Hematopoietic multipotent progenitor cell treated with erythropoietin and hydrocortisone succinate and interleukin-3 and kit ligand, for 17 days (in vitro differentiated cells): ENCODE data around the gene RHOJ.
"Not testable (repeated sequence)": the region's sequence is repeated elsewhere in the genome, so short reads cannot be mapped to it uniquely, and the experiment has no call there.

Source experiments
- DNase-seq: peaks from one replicate; pipeline ENCODE4 v3.0.0-alpha.2; 2015; ENCODE audit warnings: low spot score

Gene RHOJ

DNA sequence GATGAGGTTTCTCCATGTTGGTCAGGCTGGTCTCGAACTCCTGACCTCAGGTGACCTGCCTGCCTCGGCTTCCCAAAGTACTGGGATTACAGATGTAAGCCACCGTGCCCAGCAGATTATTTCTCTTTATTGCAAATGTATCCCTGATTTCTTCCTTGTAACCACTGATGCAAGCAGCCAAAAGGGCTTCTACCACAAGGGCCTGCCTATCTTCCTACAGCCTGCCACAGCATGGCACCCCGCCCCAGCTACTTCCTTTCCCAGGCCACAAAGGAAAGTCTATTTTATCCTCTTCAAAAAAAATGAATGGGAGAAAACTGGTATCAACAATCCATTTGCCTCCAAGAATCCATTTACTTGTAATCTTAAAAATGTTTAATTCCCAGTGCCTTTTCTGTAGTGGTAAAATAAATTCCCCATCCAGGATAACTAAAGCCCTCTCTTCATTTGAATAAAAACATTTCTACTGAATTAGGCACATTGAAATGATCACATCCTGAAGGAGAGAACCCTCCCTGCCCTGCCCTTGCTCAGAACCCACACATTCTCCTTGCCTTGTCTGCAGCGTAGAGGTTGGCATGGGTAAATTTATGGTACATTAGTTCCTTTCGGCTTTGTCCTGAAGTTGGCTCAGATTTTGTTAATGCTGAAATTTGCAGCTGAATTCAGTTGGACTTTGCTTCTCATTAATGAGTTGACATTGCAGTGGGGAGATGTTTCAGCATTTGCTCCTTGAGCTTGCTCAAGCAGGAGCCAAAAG lies 95.3 kb downstream of the RHOJ start:
- no peak for DNase-seq

- no peak for DNase-seq
These were observed 96.6 kb downstream of the RHOJ start for GRCh38 chr14:63300854-63301253.

DNA sequence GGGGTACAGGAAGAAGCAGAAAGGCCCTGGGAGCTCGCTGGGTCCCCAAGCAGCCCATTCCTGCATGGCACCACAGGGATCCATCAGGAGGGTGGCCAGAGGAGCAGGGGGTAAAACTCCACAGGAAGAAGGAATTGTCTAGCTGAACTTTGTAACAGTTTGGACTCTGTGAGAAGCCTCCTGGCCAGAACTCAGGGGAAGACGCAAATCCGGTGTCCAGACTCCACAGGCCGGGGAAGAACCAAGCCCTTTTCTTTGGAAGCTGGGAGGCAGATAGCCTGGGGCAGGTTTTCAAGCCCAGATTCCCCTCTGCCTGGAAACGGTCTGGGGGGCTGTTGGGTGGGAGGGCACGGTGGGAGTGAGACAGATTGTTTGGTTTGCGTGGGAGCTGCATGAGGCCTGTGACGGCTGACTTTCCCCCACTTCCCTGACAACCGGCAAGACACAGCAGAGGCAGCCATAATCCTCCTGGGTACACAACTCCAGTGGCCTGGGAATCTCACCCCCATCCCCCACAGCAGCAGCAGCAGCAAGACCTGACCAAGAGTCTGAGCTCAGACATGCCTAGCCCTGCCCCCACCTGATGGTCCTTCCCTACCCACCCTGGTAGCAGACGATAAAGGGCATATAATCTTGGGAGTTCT lies 97.8 kb downstream of the RHOJ start:
- no peak for DNase-seq

DNA sequence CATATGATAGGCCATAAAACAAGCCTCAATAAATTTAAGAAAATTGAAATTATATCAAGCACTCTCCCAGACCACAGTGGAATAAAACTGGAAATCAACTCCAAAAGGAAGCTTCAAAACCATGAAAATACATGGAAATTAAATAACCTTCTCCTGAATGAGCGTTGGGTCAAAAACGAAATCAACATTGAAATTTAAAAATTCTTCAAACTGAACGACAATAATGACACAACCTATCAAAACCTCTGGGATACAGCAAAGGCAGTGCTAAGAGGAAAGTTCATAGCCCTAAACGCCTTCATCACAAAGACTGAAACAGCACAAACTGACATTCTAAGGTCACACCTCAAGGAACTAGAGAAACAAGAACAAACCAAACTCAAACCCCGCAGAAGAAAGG lies 100.2 kb downstream of the RHOJ start:
- DNase-seq = not testable (repeated sequence)

DNA sequence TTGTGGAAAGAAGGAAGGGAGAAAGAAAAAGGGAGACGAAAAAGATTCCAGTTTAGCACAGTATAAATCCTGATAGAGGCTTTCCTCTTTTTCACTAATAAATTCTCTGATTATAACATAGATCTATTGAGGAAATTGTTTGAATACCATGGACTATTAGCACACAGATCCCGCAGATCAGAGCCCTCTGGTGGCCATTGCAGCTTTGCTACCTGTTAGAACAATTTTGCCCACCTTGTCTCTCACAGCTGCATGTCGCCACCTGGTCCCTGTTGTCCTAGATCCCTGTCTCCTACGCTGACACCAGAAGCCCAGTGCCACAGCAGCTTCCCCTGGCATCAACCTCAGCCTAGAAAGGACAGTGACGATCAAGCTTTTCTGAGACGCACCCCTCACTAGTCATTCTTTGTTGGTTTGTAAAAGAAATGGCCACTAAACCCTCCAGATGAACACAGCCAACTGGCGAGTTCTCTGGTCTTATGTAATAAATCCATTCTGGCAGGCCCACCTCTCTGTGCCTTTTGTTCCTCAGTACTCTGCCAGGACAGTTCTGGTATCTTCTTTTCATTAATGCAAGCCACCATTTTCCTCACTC lies 104.6 kb downstream of the RHOJ start:
- DNase-seq = no peak

DNA sequence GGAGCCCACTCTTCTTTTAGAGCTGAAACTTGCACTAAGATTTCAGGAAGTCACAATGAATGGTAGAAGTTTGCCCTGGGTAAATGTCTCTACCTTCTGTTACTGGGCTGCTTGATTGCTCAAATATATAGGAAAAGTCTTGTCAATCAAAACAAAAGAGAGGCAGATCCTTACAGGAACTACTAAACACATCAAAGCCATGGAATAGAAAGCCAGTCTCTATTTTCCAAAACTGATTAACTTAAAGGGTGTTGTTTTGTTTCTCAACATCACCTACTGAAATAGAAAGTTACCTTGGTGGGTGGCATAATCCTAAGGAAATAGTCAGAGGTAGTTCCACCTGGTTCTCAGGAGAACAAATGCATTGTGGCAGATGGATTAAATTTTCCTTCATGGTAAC lies 114.6 kb downstream of the RHOJ start, which contains the start of gene GPHB5:
Gene GPHB5, minus strand, starts transcription at position 101 of the 400 bp plus-strand sequence. CDS start 1,086 bp downstream, outside the sequence.
- DNase-seq = no peak

DNA sequence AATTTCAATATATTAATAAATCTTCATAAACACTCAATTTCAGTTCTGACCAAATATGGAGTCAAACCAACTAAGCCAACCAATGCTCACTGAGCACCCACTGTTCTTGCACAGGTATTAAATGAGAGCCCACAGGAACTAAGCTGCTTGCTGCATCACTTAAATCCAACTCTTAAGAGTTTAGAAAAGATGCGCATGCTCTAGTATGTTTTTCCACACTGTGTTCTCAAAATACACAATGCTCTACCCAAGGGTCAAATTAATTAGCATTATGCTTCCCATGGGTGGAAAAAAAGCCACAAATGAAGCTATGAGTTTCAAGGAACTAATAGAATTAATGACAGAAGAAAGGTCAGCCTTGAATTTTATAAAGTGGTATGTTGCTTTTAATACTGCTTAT lies 118.2 kb downstream of the RHOJ start:
- no peak for DNase-seq

DNA sequence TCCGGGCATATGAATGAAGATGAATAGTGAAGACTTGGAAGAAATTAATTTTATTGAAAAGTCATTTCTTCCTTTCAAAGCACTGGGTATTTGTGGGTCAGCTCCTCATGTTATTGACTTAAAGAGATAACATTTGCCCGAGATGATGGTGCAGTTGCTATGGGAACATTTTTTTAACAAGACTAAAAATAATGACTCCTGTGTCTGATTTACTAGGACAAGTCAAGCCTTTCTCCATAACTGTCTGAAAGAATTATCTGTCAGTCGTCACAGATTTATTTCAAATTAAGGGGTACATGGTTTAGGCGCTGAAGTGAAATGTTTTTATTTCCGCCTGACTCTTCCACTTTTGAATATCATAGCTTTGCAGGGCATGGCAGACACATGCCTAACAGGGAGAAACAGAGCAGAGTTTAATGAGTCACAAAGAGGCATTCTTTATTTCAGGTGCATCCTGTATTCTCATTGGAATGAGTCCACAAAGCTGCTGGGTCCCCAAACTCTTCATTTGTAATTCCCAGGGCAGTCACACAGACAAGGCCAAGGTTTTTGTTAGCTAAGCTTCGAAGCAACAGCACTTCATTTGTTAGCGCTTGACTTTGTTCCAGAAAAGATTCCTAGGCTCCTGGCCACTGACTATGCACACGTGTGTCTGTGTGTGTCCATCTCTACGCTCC lies 118.8 kb downstream of the RHOJ start:
- no peak for DNase-seq

GRCh38 chr14:63326840-63327239 lies 122.6 kb downstream of the RHOJ start:
- DNase-seq = no peak

GRCh38 chr14:63328787-63329737 lies 124.8 kb downstream of the RHOJ start:
- no peak for DNase-seq

- DNase-seq = no peak
These were observed 138.1 kb downstream of the RHOJ start for GRCh38 chr14:63342371-63342770.
